GM12891 (cell line): ENCODE results near the gene ARID2.

Experiments used
- POLR2AphosphoS5 ChIP-seq: IDR thresholded peaks from 2 replicates; pipeline ENCODE4 v1.6.1; 2011; ENCODE audit warnings: low read depth, low read length, control low read depth
- TAF1 ChIP-seq: IDR thresholded peaks from 2 replicates; pipeline ENCODE4 v1.6.1; 2011; ENCODE audit warnings: low read depth, low read length, control low read depth

DNA sequence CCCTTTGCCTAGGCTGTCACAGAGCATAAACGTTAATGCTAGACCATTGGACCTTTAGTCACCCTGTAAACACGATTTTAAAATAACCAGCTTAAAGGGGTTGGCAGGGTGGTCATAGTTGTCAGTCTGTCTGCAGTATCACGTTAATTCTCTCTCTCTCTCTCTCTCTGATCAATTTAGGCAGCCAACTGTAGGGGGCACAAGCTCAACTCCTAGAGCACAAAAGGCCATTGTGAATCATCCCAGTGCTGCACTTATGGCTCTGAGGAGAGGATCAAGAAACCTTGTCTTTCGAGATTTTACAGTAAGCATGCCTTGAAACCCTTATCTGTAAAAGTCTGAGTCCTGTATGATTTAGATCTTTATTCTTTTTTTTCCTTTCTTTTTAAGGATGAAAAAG lies 163.7 kb downstream of the ARID2 start:
- no peak for TF ChIP-seq POLR2AphosphoS5
- no peak for TF ChIP-seq TAF1
